ENCODE results near the gene TPPP2.

TPPP2 gene

DNA sequence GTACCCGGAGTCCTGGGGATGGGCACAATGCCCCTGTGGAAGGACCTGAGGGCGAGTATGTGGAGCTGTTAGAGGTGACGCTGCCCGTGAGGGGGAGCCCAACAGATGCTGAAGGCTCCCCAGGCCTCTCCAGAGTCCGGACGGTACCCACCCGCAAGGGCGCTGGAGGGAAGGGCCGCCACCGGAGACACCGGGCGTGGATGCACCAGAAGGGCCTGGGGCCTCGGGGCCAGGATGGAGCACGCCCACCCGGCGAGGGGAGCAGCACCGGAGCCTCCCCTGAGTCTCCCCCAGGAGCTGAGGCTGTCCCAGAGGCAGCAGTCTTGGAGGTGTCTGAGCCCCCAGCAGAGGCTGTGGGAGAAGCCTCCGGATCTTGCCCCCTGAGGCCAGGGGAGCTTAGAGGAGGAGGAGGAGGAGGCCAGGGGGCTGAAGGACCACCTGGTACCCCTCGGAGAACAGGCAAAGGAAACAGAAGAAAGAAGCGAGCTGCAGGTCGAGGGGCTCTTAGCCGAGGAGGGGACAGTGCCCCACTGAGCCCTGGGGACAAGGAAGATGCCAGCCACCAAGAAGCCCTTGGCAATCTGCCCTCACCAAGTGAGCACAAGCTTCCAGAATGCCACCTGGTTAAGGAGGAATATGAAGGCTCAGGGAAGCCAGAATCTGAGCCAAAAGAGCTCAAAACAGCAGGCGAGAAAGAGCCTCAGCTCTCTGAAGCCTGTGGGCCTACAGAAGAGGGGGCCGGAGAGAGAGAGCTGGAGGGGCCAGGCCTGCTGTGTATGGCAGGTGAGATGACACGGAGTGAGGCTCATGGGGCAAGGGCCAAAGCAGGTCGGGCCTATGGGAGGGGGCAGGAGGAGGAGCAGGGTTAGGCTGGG is 44.6 kb downstream of the TPPP2 start:
- H3K27me3 ChIP-seq (ENCODE audit: control insufficient read depth in 3 of 3, insufficient read depth in 3 of 3, low read depth in 1 of 3, low read length in 3 of 3): no peaks in the 10 kb centered on the region
- H2BK5ac ChIP-seq (ENCODE audit: low read length): no peak overlapping the region
- H3K79me1 ChIP-seq (ENCODE audit: low read depth, low read length): peaks cover 7% of the 10 kb centered on the region
- H2BK12ac ChIP-seq (ENCODE audit: low read length): no peak overlapping the region
- no peak overlapping the region for H3K14ac ChIP-seq (ENCODE audit: low read length)
- H3K36me3 ChIP-seq (replicated peaks in 1 of 2; ENCODE audit: control insufficient read depth in 2 of 2, insufficient read depth in 2 of 2, low read length in 2 of 2): peaks cover 58 to 75% of the 10 kb centered on the region in 2 donors
- no peak overlapping the region for H2BK120ac ChIP-seq (ENCODE audit: low read depth, low read length)
- H3K9ac ChIP-seq (ENCODE audit: low read depth, low read length, poor library complexity): peak overlapping the region; percentile 21
- H3K18ac ChIP-seq (ENCODE audit: low read length): peak overlapping the region; percentile 4
- no peak overlapping the region for H3K4me3 ChIP-seq (ENCODE audit: low read length in 2 of 2)
- no peak overlapping the region for H4K91ac ChIP-seq (ENCODE audit: low read depth, low read length, poor library complexity)
- no peak overlapping the region for H3K23ac ChIP-seq (ENCODE audit: low read depth, low read length, poor library complexity)
- H3K4me2 ChIP-seq (ENCODE audit: insufficient read depth, low read length, poor library complexity, severe bottlenecking): no peak overlapping the region
- H2BK15ac ChIP-seq (ENCODE audit: low read length): no peak overlapping the region
- no peak for DNase-seq (ENCODE audit: low spot score)
- H4K8ac ChIP-seq (ENCODE audit: low read depth, low read length): no peak overlapping the region
- H3K4me1 ChIP-seq (ENCODE audit: control insufficient read depth in 2 of 2, insufficient read depth in 1 of 2, low read depth in 1 of 2, low read length in 2 of 2): peaks cover 8% of the 10 kb centered on the region in 2 donors
- H2AFZ ChIP-seq (ENCODE audit: low read length): no peak overlapping the region
- H3K4ac ChIP-seq (ENCODE audit: low read length): no peak overlapping the region
- no CpG with 5 or more reads among the region's 26 CpGs for WGBS, 2 donors (ENCODE audit: extremely low coverage in 2 of 2, insufficient read length in 2 of 2, insufficient replicate concordance in 1 of 2)
- H2AK5ac ChIP-seq (ENCODE audit: low read depth, low read length): no peak overlapping the region
- no peaks in the 10 kb centered on the region for H3K9me3 ChIP-seq (replicated peaks in 1 of 2; ENCODE audit: control insufficient read depth in 2 of 2, insufficient read depth in 1 of 2, low read depth in 1 of 2, low read length in 2 of 2)
- H3K27ac ChIP-seq (replicated peaks; ENCODE audit: low read length): no peak overlapping the region

DNA sequence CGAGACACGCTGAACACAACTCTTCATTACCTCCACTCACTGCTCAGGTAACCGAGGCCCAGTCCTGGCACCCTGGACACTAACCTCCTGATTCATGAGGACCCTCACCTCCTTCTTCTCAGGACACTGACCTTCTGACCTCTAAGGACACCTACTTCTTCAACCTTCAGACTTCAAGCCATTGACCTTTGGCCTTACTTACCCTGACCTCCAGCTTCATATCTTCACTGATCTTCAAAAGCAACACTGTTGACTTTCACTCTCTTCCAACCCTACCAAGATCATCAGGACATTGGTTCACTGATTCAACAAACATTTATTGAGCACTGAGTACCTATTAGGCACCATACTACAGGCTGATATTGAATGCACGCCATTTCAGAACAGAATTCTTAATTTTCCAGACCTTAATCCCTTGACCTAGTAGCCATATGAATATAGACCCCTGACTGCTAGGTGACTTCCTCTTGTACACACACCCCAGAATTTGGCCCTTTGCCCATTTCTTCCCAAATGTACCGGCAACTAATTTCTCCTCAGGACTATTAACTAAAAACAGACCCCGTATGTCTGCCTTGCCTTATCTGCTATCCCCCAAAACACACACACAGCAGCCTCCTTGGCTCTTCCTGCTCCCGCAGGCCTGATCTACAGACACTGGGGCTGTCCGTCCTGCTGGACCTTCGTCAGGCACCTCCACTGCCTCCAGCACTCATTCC is 45.9 kb downstream of the TPPP2 start:
- Histone ChIP-seq H3K9ac (ENCODE audit: low read depth, low read length, poor library complexity) (peak overlapping the region; percentile 55), H3K4me1 (ENCODE audit: control insufficient read depth in 2 of 2, insufficient read depth in 1 of 2, low read depth in 1 of 2, low read length in 2 of 2) (peaks cover 8% of the 10 kb centered on the region in 2 donors), H3K9me3 (replicated peaks in 1 of 2; ENCODE audit: control insufficient read depth in 2 of 2, insufficient read depth in 1 of 2, low read depth in 1 of 2, low read length in 2 of 2) (no peaks in the 10 kb centered on the region), H3K14ac (ENCODE audit: low read length) (no peak overlapping the region), H3K4me2 (ENCODE audit: insufficient read depth, low read length, poor library complexity, severe bottlenecking) (no peak overlapping the region), H3K18ac (ENCODE audit: low read length) (no peak overlapping the region), H3K79me1 (ENCODE audit: low read depth, low read length) (peaks cover 7% of the 10 kb centered on the region), H3K4ac (ENCODE audit: low read length) (no peak overlapping the region), H3K27ac (replicated peaks; ENCODE audit: low read length) (no peak overlapping the region), H2BK120ac (ENCODE audit: low read depth, low read length) (no peak overlapping the region), H2AFZ (ENCODE audit: low read length) (no peak overlapping the region), H2BK12ac (ENCODE audit: low read length) (no peak overlapping the region), H4K91ac (ENCODE audit: low read depth, low read length, poor library complexity) (no peak overlapping the region), H3K27me3 (ENCODE audit: control insufficient read depth in 3 of 3, insufficient read depth in 3 of 3, low read depth in 1 of 3, low read length in 3 of 3) (no peaks in the 10 kb centered on the region), H2AK5ac (ENCODE audit: low read depth, low read length) (no peak overlapping the region), H2BK5ac (ENCODE audit: low read length) (no peak overlapping the region), H3K4me3 (ENCODE audit: low read length in 2 of 2) (no peak overlapping the region), H4K8ac (ENCODE audit: low read depth, low read length) (no peak overlapping the region), H3K23ac (ENCODE audit: low read depth, low read length, poor library complexity) (no peak overlapping the region), H2BK15ac (ENCODE audit: low read length) (no peak overlapping the region), H3K36me3 (replicated peaks in 1 of 2; ENCODE audit: control insufficient read depth in 2 of 2, insufficient read depth in 2 of 2, low read length in 2 of 2) (peaks cover 66 to 87% of the 10 kb centered on the region in 2 donors)
- WGBS, 2 donors (ENCODE audit: extremely low coverage in 2 of 2, insufficient read length in 2 of 2, insufficient replicate concordance in 1 of 2): no CpG with 5 or more reads among the region's 9 CpGs
- DNase-seq (ENCODE audit: low spot score): no peak

DNA sequence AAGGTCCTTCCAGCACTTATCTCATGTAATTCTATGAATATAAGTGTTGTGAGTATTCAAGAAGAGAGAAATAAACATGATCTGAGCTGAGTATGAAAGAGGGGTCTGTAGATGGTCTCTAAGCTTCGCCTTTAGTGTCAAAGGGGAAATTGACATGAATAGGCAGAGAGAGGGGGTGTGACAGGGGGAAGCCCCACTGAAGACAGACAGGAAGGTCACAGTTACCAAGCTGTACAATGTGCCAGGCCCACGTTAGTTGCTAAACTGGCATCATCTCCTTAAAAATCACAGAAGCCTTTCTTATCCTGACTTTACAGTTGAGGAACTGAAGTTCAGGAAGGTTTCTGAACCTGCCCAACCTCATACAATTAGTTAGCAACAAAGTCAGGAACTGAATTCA is 47.7 kb downstream of the TPPP2 start:
- H4K8ac ChIP-seq (ENCODE audit: low read depth, low read length): no peak overlapping the region
- no peak overlapping the region for H2BK12ac ChIP-seq (ENCODE audit: low read length)
- no peak overlapping the region for H3K4me3 ChIP-seq (ENCODE audit: low read length in 2 of 2)
- H2AK5ac ChIP-seq (ENCODE audit: low read depth, low read length): no peak overlapping the region
- H2BK15ac ChIP-seq (ENCODE audit: low read length): no peak overlapping the region
- peaks cover 6% of the 10 kb centered on the region for H3K79me1 ChIP-seq (ENCODE audit: low read depth, low read length)
- no peak overlapping the region for H3K27ac ChIP-seq (replicated peaks; ENCODE audit: low read length)
- no CpG with 5 or more reads among the region's 2 CpGs for WGBS, 2 donors (ENCODE audit: extremely low coverage in 2 of 2, insufficient read length in 2 of 2, insufficient replicate concordance in 1 of 2)
- no peak overlapping the region for H3K14ac ChIP-seq (ENCODE audit: low read length)
- H3K23ac ChIP-seq (ENCODE audit: low read depth, low read length, poor library complexity): no peak overlapping the region
- H3K9me3 ChIP-seq (replicated peaks in 1 of 2; ENCODE audit: control insufficient read depth in 2 of 2, insufficient read depth in 1 of 2, low read depth in 1 of 2, low read length in 2 of 2): no peaks in the 10 kb centered on the region
- H3K27me3 ChIP-seq (ENCODE audit: control insufficient read depth in 3 of 3, insufficient read depth in 3 of 3, low read depth in 1 of 3, low read length in 3 of 3): no peaks in the 10 kb centered on the region
- no peak overlapping the region for H2AFZ ChIP-seq (ENCODE audit: low read length)
- no peak overlapping the region for H3K9ac ChIP-seq (ENCODE audit: low read depth, low read length, poor library complexity)
- no peak overlapping the region for H4K91ac ChIP-seq (ENCODE audit: low read depth, low read length, poor library complexity)
- H2BK5ac ChIP-seq (ENCODE audit: low read length): no peak overlapping the region
- H2BK120ac ChIP-seq (ENCODE audit: low read depth, low read length): no peak overlapping the region
- no peak overlapping the region for H3K18ac ChIP-seq (ENCODE audit: low read length)
- no peak overlapping the region for H3K4ac ChIP-seq (ENCODE audit: low read length)
- H3K4me1 ChIP-seq (ENCODE audit: control insufficient read depth in 2 of 2, insufficient read depth in 1 of 2, low read depth in 1 of 2, low read length in 2 of 2): peaks cover 0 to 2% of the 10 kb centered on the region in 2 donors
- peaks cover 81 to 100% of the 10 kb centered on the region in 2 donors for H3K36me3 ChIP-seq (replicated peaks in 1 of 2; ENCODE audit: control insufficient read depth in 2 of 2, insufficient read depth in 2 of 2, low read length in 2 of 2)
- no peak overlapping the region for H3K4me2 ChIP-seq (ENCODE audit: insufficient read depth, low read length, poor library complexity, severe bottlenecking)
- DNase-seq (ENCODE audit: low spot score): no peak

GRCh38 chr14:21078287-21078686 is 48.3 kb downstream of the TPPP2 start:
- no peak overlapping the region for H3K18ac ChIP-seq (ENCODE audit: low read length)
- H3K27me3 ChIP-seq (ENCODE audit: control insufficient read depth in 3 of 3, insufficient read depth in 3 of 3, low read depth in 1 of 3, low read length in 3 of 3): no peaks in the 10 kb centered on the region
- H3K9me3 ChIP-seq (replicated peaks in 1 of 2; ENCODE audit: control insufficient read depth in 2 of 2, insufficient read depth in 1 of 2, low read depth in 1 of 2, low read length in 2 of 2): no peaks in the 10 kb centered on the region
- no peak overlapping the region for H3K27ac ChIP-seq (replicated peaks; ENCODE audit: low read length)
- no peak overlapping the region for H2BK12ac ChIP-seq (ENCODE audit: low read length)
- H2BK15ac ChIP-seq (ENCODE audit: low read length): no peak overlapping the region
- H3K4me3 ChIP-seq (ENCODE audit: low read length in 2 of 2): no peak overlapping the region
- no peak overlapping the region for H4K8ac ChIP-seq (ENCODE audit: low read depth, low read length)
- H3K14ac ChIP-seq (ENCODE audit: low read length): no peak overlapping the region
- no peak overlapping the region for H2AFZ ChIP-seq (ENCODE audit: low read length)
- no CpG with 5 or more reads among the region's 5 CpGs for WGBS, 2 donors (ENCODE audit: extremely low coverage in 2 of 2, insufficient read length in 2 of 2, insufficient replicate concordance in 1 of 2)
- no peak overlapping the region for H3K4me2 ChIP-seq (ENCODE audit: insufficient read depth, low read length, poor library complexity, severe bottlenecking)
- peaks cover 6% of the 10 kb centered on the region for H3K79me1 ChIP-seq (ENCODE audit: low read depth, low read length)
- H4K91ac ChIP-seq (ENCODE audit: low read depth, low read length, poor library complexity): no peak overlapping the region
- H3K23ac ChIP-seq (ENCODE audit: low read depth, low read length, poor library complexity): no peak overlapping the region
- H2BK120ac ChIP-seq (ENCODE audit: low read depth, low read length): no peak overlapping the region
- no peaks in the 10 kb centered on the region for H3K4me1 ChIP-seq (ENCODE audit: control insufficient read depth in 2 of 2, insufficient read depth in 1 of 2, low read depth in 1 of 2, low read length in 2 of 2)
- no peak overlapping the region for H3K9ac ChIP-seq (ENCODE audit: low read depth, low read length, poor library complexity)
- H2BK5ac ChIP-seq (ENCODE audit: low read length): no peak overlapping the region
- H3K4ac ChIP-seq (ENCODE audit: low read length): no peak overlapping the region
- H3K36me3 ChIP-seq (replicated peaks in 1 of 2; ENCODE audit: control insufficient read depth in 2 of 2, insufficient read depth in 2 of 2, low read length in 2 of 2): peaks cover 80 to 99% of the 10 kb centered on the region in 2 donors
- no peak overlapping the region for H2AK5ac ChIP-seq (ENCODE audit: low read depth, low read length)
- DNase-seq (ENCODE audit: low spot score): no peak

Measured in neuronal stem cell (in vitro differentiated cells).